Upper lobe of left lung (tissue), 6 donors: ENCODE data around the gene SLX4IP. TPM values are rescaled to one million over a fixed set of nuclear protein-coding genes. Genes with fewer than 3 reads are reported as not detected.

Experiments
- ATAC-seq, 2 donors: fragments of 200-7000 bp; cut with Tn5 transposase; one replicate each; pipeline ENCODE4 v1.9.1; 2022; ENCODE audit warnings: mild to moderate bottlenecking in 2 of 2, moderate library complexity in 2 of 2; ENCODE audit not compliant: low FRiP score in 2 of 2
- DNase-seq, 2 donors: peaks; one replicate each; pipeline ENCODE4 v3.0.0-alpha.2; 2019 to 2020
- H3K27ac ChIP-seq, 4 donors: fragments of 200-600 bp; sonication (generic); one replicate each; pipeline ENCODE4 v1.5.1; 2016 to 2019
- H3K27me3 ChIP-seq, 4 donors: fragments of 200-600 bp; sonication (generic); one replicate each; pipeline ENCODE4 v1.5.1; 2017 to 2019
- H3K36me3 ChIP-seq, 4 donors: fragments of 200-600 bp; sonication (generic); one replicate each; pipeline ENCODE4 v1.5.1; 2016 to 2019
- H3K4me1 ChIP-seq, 4 donors: fragments of 200-600 bp; sonication (generic); one replicate each; pipeline ENCODE4 v1.5.1; 2018 to 2019
- H3K4me3 ChIP-seq, 4 donors: fragments of 200-600 bp; sonication (generic); one replicate each; pipeline ENCODE4 v1.5.1; 2017 to 2019; ENCODE audit warnings: mild to moderate bottlenecking in 2 of 4, moderate library complexity in 1 of 4
- H3K9me3 ChIP-seq, 4 donors: fragments of 200-600 bp; sonication (generic); one replicate each; pipeline ENCODE4 v1.5.1; 2018 to 2019
- CTCF ChIP-seq, 6 experiments: fragments of 450-650 bp in 4 of 6; fragments of 200-600 bp in 2 of 6; sonication (generic) in 2 of 6; IDR thresholded peaks; one replicate each; pipeline ENCODE4 v1.5.1; 2016 to 2019; ENCODE audit warnings: antibody characterized with exemption in 6 of 6
- EP300 ChIP-seq, 4 donors: sonication (generic); formaldehyde crosslinking; IDR thresholded peaks; one replicate each; pipeline ENCODE4 v1.5.1; 2017; ENCODE audit warnings: antibody characterized with exemption in 4 of 4, control low read depth in 2 of 4
- POLR2A ChIP-seq, 4 donors: fragments of 450-650 bp; IDR thresholded peaks; one replicate each; pipeline ENCODE4 v1.5.1; 2016 to 2017; ENCODE audit warnings: antibody characterized with exemption in 4 of 4, mild to moderate bottlenecking in 2 of 4
- POLR2AphosphoS5 ChIP-seq, 2 donors: sonication (generic); formaldehyde crosslinking; IDR thresholded peaks; one replicate each; pipeline ENCODE4 v1.5.1; 2017; ENCODE audit warnings: antibody characterized with exemption in 2 of 2
- WGBS, 2 donors: methylation state at CpG; one replicate each; pipeline ENCODE4 v1.1.5; 2017 to 2018; 5-methylcytosine and 5-hydroxymethylcytosine counted together
- total RNA-seq, 6 donors: library from RNA; depleted of rRNA in 4 of 6; stranded (reverse); fragments of >200 nt in 4 of 6; gene quantifications; one replicate each; pipeline versions ENCODE4 v1.1.0 to v1.2.1, GENCODE V29; 2016 to 2021
- donor health status: DM: no; HTN: no; CAD: no; lungs with moderate emphysema.
- donor health status: DM: no; HTN: yes; CAD: no; lungs with severe emphysema.

SLX4IP gene
- total RNA-seq, 6 donors from 2014 or later: 3.2 to 6.0 (median 4.5) TPM

- 88% methylated on average over 8 of the region's 8 CpGs for WGBS, 2 donors
Measured at GRCh38 chr20:10551732-10552724, 116.9 kb downstream of the SLX4IP start.

GRCh38 chr20:10553326-10553984 is 118.3 kb downstream of the SLX4IP start:
- ATAC-seq: peak; percentile 70 to 74

More at GRCh38 chr20:10551732-10552724, 116.9 kb downstream of the SLX4IP start:
- TF ChIP-seq POLR2A (IDR thresholded peaks at IDR 0.05): no peak
- TF ChIP-seq EP300 (IDR thresholded peaks at IDR 0.05): no peak
- TF ChIP-seq CTCF (IDR thresholded peaks at IDR 0.05): no peak
- TF ChIP-seq POLR2AphosphoS5 (IDR thresholded peaks at IDR 0.05): no peak
- no peak for DNase-seq
- H3K27ac ChIP-seq: no peak overlapping the region
- H3K9me3 ChIP-seq: no peaks in the 10 kb centered on the region
- H3K4me1 ChIP-seq: peaks cover 0 to 21% (median 8%) of the 10 kb centered on the region in 4 donors
- ATAC-seq: peak in 1 of 2 donors; percentile 51
- H3K4me3 ChIP-seq: no peak overlapping the region
- H3K27me3 ChIP-seq: no peaks in the 10 kb centered on the region
- no peaks in the 10 kb centered on the region for H3K36me3 ChIP-seq

GRCh38 chr20:10554285-10554684 is 119.2 kb downstream of the SLX4IP start:
- no peak overlapping the region for H3K4me3 ChIP-seq
- ATAC-seq (no peak), DNase-seq (no peak)
- whole genome bisulfite sequencing, 2 donors: 34 to 54% methylated on average over 2 of the region's 2 CpGs
- no peak for TF ChIP-seq EP300 (IDR thresholded peaks at IDR 0.05)
- H3K27me3 ChIP-seq: no peaks in the 10 kb centered on the region
- no peak overlapping the region for H3K27ac ChIP-seq
- no peaks in the 10 kb centered on the region for H3K36me3 ChIP-seq
- H3K4me1 ChIP-seq: peaks cover 6 to 28% (median 9%) of the 10 kb centered on the region in 4 donors
- H3K9me3 ChIP-seq: no peaks in the 10 kb centered on the region

More at GRCh38 chr20:10553326-10553984, 118.3 kb downstream of the SLX4IP start:
- no peak overlapping the region for H3K4me3 ChIP-seq
- WGBS, 2 donors: 36 to 37% methylated on average over 5 of the region's 5 CpGs
- H3K4me1 ChIP-seq: peaks cover 2 to 22% (median 8%) of the 10 kb centered on the region in 4 donors
- no peaks in the 10 kb centered on the region for H3K9me3 ChIP-seq
- no peaks in the 10 kb centered on the region for H3K27me3 ChIP-seq
- TF ChIP-seq CTCF (IDR thresholded peaks at IDR 0.05): peak; percentile 36 to 83 (median 72)
- no peak for TF ChIP-seq POLR2A (IDR thresholded peaks at IDR 0.05)
- no peak for TF ChIP-seq POLR2AphosphoS5 (IDR thresholded peaks at IDR 0.05)
- TF ChIP-seq EP300 (IDR thresholded peaks at IDR 0.05): no peak
- no peaks in the 10 kb centered on the region for H3K36me3 ChIP-seq
- no peak overlapping the region for H3K27ac ChIP-seq
- DNase-seq: peak in 1 of 2 donors; percentile 62

GRCh38 chr20:10555393-10555792 is 120.3 kb downstream of the SLX4IP start:
- H3K4me3 ChIP-seq: no peak overlapping the region
- no peak overlapping the region for H3K27ac ChIP-seq
- H3K36me3 ChIP-seq: no peaks in the 10 kb centered on the region
- no peak for TF ChIP-seq POLR2A (IDR thresholded peaks at IDR 0.05)
- TF ChIP-seq EP300 (IDR thresholded peaks at IDR 0.05): no peak
- no peak for TF ChIP-seq POLR2AphosphoS5 (IDR thresholded peaks at IDR 0.05)
- DNase-seq (no peak), ATAC-seq (no peak)
- peaks cover 0 to 17% (median 6%) of the 10 kb centered on the region in 4 donors for H3K4me1 ChIP-seq
- H3K9me3 ChIP-seq: no peaks in the 10 kb centered on the region
- no peaks in the 10 kb centered on the region for H3K27me3 ChIP-seq
- WGBS, 2 donors: 93 to 94% methylated on average over 3 of the region's 3 CpGs

- no peak overlapping the region for H3K27ac ChIP-seq
- no peak overlapping the region for H3K4me3 ChIP-seq
- peaks cover 0 to 14% (median 6%) of the 10 kb centered on the region in 4 donors for H3K4me1 ChIP-seq
- DNase-seq: no peak
- ATAC-seq: no peak
- H3K36me3 ChIP-seq: no peaks in the 10 kb centered on the region
- no peaks in the 10 kb centered on the region for H3K9me3 ChIP-seq
- TF ChIP-seq CTCF (IDR thresholded peaks at IDR 0.05): no peak
- no peak for TF ChIP-seq POLR2AphosphoS5 (IDR thresholded peaks at IDR 0.05)
- TF ChIP-seq EP300 (IDR thresholded peaks at IDR 0.05): no peak
- TF ChIP-seq POLR2A (IDR thresholded peaks at IDR 0.05): no peak
- 80 to 92% methylated on average over 5 of the region's 5 CpGs for WGBS, 2 donors
- H3K27me3 ChIP-seq: no peaks in the 10 kb centered on the region
Measured at GRCh38 chr20:10555865-10556308, 120.8 kb downstream of the SLX4IP start.
